H54 (cell line): ENCODE data around the gene CUL7.
"Not testable (repeated sequence)": the region's sequence is repeated elsewhere in the genome, so short reads cannot be mapped to it uniquely, and the experiment has no call there.

Source experiments
- DNase-seq: peaks from one replicate; pipeline ENCODE4 v3.0.0; 2011; ENCODE audit warnings: low spot score, mixed read lengths; ENCODE audit not compliant: insufficient read length
- FAIRE-seq: peaks from 3 replicates; lab custom pipeline; 2011; peaks lifted over from hg19 to GRCh38; lab: Jason Lieb, UNC
- POLR2A ChIP-seq: IDR thresholded peaks from 2 replicates; pipeline ENCODE4 v1.6.1; 2011; ENCODE audit warnings: low read depth, mild to moderate bottlenecking, low read length

CUL7 gene

DNA sequence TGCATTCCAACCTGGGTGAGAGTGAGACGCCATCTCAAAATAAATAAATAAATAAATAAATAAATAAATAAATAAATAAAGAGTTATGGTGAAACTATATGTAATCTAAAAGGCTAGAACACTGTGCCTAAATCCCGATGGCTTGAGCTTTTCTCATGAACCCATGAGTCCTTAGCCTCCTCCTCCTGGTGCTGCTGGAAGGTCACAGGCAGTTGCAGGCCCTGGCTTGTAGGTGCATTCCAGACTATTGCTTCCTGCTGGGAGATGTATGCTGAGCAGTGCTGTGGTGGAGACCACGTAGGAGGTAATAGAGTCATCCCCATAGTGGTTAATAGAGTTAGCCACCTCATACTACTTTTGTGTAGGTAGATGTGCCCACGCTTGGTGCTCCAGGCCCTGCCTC, 35.0 kb upstream of the CUL7 start:
- DNase-seq: no peak
- no peak for FAIRE-seq
- no peak for TF ChIP-seq POLR2A

DNA sequence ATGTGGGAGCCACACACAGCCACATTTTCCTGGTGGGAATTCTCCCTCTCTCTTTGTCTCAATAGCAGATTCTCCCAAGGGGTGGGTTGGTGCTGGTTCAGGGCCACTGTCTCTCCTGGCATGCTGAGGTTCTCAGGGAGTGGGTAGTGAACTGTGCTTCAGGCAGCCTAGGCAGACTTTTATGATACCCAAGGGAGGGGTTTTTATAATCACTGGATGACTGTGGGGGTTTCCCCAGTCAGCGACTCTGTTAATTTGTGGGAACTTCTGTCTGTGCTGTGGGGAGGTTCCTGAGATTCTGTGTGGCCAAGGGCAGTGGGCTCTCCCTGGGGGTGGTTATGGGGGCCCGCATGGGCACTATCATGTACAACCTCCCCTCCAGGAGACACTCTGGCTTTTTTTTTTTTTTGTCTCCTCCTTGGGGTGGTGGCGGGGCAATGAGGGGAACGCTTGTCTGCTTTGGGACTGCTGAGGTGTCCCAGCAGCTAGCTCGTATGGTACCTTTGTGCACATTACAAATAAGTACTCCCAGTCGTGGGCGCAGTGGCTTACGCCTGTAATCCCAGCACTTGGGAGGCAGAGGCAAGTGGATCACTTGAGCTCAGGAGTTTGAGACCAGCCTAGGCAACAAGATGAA, 32.5 kb upstream of the CUL7 start:
- DNase-seq (no peak), FAIRE-seq (no peak)
- TF ChIP-seq POLR2A: no peak

DNA sequence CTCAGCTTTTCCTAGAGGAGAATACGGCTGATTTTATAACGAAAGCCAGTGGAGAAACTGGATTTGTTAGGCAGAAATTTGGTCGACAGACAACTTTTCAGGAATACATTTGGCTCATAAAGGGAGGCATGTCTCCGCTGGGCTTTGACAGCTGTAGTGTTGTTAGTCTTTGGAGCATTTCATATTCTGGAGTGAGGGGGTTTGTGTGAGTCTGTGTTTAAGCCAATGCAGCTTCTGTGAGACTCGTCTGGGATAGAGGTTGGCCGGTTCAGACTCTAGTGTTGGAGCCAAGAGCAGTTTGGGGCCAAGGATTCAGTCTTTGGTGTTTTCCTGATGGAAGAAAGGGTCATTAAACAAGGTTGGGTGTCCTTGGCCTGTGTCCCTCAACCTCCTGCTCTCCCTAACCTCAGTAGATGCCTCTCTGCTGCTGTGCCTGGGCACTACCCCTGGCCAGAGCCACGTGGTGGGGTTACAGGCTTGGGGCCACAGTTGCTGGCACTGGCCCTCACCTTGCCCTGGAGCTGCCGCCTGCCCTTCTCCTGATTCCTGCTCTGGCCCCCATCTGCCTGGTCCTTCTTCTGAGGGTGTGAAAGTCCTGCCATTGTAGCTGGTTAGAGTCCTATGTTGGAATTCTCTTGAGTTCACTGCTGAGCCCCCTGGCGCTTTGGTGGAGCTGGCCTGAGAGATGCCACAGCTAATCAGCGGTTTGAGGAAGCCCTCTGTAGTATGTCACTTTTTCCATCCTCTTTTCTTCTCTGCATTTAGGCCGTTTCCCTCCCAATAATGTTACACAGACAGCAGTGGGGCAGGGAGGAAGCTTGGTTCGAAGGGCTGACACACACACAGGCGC, 29.4 kb upstream of the CUL7 start:
- no peak for TF ChIP-seq POLR2A
- no peak for FAIRE-seq
- no peak for DNase-seq

DNA sequence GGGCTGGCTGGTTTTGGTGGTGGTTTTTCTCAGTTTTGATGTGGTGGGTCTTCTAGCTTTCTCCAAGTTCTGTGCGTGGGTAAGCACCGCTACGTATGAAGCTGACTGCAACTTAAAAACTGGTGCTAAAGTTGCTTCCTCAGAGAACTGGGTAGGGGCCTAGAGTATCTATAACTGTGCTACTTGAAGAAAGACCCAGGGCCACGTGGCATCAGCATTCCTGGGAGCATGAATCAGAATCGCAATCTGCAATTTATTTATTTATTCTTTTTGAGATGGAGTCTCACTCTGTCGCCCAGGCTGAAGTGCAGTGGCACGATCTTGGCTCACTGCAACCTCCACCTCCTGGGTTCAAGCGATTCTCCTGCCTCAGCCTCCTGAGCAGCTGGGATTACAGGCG, 28.3 kb upstream of the CUL7 start:
- not testable (repeated sequence) for DNase-seq, FAIRE-seq

DNA sequence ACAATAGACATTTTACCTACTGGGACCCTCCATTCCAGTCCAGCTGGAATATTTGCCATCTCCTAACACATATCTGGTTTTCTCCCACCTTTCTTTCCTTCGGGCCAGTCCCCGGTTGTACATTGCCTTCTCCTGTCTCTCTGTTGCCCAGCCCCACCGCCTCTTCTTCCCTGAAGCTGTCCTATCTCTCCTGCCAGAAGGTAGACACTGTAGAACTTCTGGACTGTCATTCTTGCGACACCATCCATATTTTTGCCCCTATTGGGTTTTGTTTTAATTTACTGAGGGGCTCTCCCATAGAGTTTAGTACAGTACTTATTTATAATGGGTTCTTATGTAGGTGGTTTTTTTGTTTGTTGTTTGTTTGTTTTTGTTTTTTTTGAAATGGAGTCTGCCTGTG, 27.4 kb upstream of the CUL7 start:
- FAIRE-seq: no peak
- no peak for DNase-seq
- TF ChIP-seq POLR2A: no peak

DNA sequence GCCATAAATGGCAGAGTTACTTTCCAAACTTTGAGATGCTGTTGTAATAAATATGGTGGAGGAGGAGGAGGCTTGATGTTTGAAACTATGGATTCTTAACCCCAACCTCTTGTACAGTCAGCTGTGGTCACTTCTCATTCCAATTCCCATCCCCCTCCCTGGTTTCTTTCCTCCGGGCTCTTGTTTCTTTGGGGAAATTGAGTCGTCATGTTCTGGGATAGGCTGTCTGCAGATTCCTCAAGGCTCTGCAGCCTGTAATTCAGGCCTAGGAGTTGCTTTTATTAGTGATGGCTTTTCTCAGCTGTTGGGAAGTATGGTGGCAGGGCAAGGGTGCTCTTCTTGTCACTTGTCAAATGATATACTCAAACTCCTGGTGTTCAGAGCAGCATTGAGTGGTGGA, 25.0 kb upstream of the CUL7 start:
- DNase-seq (no peak), FAIRE-seq (no peak)
- TF ChIP-seq POLR2A: no peak

DNA sequence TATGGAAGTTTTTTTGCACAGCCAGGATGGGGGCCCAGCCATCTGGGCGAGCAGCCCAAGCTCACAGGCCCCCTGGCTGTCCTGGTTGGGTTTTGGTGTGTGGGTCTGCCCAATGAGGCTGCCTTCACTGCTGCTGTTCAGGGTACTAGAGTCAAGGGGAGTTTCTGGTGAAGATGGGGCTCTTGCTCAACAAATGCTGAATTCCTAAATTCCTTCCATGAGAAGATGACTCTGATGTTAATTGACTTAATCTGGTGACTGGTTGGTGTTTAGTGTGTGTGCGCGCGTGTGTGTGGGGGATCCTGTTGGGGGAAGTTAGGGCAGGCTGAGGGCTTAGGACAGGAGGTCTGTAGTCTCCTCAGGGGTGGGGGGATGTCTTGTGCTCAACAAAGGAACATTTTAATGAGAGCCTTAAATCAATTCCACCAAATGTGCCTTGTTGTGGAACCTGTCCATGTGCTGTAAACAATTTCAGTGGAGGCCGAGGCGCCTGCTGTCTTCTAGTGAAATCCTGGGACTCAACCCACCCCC, 24.4 kb upstream of the CUL7 start:
- FAIRE-seq (no peak), DNase-seq (no peak)
- TF ChIP-seq POLR2A: no peak

DNA sequence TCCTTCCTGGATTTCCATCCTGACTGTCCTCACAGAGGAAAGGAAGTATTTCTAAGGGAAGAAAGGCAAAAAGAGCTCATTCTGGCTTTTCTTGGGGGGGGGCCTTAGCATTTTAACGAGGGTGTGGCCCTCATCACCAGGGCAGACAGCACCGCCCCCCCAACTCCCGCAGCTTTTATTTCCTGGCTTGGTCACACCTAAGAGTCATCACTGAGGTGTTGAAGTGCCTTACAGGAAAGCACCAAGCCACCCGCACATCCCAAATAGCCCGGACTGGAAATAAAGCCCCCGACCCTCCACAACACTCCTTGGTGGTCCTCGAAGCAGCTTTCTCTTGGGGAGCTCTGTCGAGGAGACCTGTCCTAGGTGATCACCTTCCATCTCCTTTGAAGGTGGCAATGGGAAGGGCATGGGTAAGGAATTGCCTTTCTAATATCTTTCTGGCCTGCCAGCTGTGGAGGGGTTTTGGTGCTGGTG, 23.7 kb upstream of the CUL7 start:
- DNase-seq: no peak
- TF ChIP-seq POLR2A: no peak
- no peak for FAIRE-seq

DNA sequence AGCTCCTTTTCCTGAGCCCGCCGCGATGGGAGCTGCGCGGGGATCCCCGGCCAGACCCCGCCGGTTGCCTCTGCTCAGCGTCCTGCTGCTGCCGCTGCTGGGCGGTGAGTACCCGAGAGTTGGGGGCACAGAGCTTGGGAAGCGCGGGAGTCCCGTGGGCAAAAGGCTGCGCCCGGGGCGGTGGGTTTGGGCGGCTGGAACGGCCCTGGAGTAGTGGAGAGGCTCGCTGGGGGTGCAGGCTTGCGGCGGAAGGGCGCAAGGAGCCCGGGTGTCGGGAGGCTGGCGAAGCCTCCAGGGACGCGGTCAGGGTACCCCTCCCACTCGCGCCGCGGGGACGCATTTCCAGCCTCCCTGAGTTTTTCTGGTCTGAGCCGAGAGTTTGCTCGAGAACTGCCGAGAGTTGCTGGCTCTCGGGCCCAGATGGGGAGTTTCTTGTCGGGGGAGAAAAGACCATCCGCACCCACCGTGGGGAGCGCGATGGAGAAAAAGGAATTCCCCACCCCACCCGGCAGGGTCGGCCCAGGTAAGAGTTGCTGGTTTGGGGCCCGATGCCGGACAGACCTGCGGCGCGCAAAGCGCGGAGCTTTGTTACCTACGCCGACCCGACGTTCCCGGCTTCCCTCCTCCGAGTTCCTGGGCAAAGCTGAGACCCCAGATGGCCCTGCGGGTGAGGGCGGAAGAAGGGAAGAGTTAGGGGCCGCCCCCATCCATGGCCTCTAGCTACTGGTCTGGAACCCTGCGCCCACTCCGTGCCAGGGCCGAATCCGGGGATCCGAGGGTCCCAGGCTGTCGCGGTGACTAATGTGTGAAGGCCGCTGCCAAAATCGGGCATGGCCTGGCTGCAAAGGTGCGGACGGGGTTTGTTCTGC, 23.0 kb upstream of the CUL7 start:
- DNase-seq (peak; percentile 37), FAIRE-seq (no peak)
- no peak for TF ChIP-seq POLR2A

DNA sequence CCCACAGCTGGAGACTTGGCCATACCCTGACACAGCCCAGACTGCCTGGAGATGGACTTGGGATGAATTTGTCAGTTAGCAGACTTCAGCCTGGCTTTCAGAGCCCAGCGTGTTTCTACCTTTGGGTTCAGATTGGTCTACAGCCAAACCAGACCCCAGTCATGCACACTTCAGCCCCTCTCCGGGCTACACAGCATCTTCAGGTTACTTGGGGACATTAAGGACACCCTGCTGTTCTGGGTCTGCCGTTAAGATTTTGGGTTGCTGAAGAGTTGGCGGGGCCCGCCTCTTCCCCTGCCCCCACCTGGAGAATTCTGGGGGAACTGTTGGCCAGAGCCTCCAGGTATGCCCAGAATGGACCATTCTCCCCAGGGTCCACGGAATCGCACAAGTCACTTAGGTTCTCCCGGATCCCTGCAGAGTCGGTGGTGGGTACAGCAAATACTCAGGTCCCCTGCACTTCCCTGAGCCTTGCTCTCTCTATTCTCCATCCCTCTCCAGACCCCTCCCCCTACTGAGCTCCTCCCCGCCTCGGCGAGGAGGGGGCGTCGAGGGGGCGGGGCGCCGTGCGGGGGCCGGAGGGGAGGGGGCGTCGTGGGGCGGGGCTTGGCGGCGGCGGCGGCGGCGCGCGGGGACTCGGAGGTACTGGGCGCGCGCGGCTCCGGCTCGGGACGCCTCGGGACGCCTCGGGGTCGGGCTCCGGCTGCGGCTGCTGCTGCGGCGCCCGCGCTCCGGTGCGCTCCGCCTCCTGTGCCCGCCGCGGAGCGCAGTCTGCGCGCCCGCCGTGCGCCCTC, 22.2 kb upstream of the CUL7 start, which contains the start of gene PTK7:
PTK7 (plus strand) TSS at position 645 of the 794 bp plus-strand sequence. CDS start 175 bp downstream, outside the sequence.
- no peak for FAIRE-seq
- TF ChIP-seq POLR2A: peak; percentile 59
- peak; percentile 47 for DNase-seq

DNA sequence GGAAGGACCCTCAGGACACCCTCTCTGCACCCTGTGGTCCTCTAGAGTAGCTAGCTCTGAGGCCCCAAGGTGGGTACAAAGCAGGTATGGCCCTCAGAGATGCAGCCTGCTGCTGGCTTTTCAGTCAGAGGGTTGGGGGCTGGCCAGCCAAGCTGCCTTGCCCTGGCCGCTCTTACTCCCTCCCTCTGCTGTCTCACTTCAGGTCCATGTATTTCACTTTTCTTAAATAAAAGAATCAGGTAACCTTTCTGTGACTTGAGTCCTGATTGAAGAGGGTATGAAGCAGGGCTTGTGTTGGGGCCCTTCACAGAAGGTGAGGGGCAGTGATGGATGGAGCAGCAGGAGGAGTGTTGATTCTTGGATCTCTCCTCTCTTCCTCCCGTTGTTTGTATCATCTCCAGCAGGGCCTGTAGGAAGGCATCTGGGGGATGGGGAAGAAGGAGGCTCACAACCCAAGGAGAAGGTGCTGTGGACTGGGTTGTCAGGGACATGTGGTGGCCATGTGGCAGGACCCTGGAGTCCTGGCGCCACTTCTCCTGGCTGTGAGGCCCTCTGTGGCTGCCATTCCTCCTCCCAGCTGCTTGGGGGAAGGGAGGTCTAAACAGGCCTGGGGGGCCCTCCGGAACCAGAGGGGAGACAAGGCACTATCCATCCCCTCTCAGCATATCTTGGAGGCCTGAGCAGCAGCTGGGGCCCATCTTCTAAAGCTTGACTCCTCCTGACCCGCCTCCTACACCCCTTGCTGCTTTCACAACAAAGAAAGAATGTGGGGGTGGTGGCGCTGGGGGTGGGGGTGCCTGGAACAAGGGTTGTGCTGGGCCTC, 21.4 kb upstream of the CUL7 start:
- DNase-seq (no peak), FAIRE-seq (no peak)
- no peak for TF ChIP-seq POLR2A

DNA sequence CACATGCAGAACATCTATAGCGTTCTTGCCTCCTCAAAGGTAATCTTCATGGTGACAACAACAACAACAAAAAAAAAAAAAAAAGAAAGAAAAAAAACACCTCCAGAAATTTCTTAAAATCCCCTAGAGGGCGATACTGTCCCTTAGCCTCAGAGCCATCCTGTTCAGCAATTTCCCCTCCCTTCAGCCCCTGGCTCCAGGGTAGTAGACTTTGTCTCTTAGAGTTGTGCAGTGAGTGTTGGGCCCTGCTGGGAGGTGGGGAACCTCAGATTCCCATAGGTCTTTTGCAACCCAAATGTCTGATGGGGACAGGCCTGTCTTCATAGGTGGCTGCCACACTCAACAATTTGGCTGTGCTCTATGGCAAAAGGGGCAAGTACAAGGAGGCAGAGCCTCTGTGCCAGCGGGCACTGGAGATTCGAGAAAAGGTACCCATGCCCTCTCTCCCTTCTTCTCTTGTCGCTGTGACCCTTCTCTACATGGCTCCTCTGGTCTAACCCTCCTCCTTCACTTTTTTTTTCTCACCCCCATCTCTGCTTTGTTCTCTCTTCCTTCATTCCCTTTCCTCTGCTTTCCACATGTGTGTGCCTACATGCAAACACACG, 16.5 kb upstream of the CUL7 start:
- FAIRE-seq (no peak), DNase-seq (peak; percentile 75)
- TF ChIP-seq POLR2A: no peak
